RWPE1 (cell line): Measurements from ENCODE around the gene MACF1.

ENCODE experiments used
- CTCF ChIA-PET: fragments of 350-600 bp; sonication (Branson Sonifier 250); formaldehyde crosslinking; extraction: SDS; loops from one replicate; lab custom pipeline; 2021; lab: Yijun Ruan, JAX
- POLR2A ChIA-PET: fragments of 400-600 bp; formaldehyde crosslinking; extraction: SDS; loops from one replicate; lab custom pipeline; 2020; ENCODE audit warnings: antibody characterized with exemption; ENCODE audit not compliant: low non-redundant PET; lab: Yijun Ruan, JAX
- DNase-seq: peaks from one replicate; pipeline ENCODE4 v3.0.0; 2012; ENCODE audit warnings: low spot score
- H3K27ac ChIP-seq: fragments of 450-650 bp; 2 replicates; pipeline ENCODE4 v1.5.1; 2017
- TF ChIP-seq, protein P1 (sequence below): fragments of 450-650 bp; conservative IDR thresholded peaks from 2 replicates; pipeline ENCODE4 v1.5.1; 2017; ENCODE audit warnings: low read depth, mild to moderate bottlenecking

Gene MACF1

GRCh38 chr1:39163469-39163868 lies 41.0 kb upstream of the MACF1 start:
- TF ChIP-seq, protein P1, sequence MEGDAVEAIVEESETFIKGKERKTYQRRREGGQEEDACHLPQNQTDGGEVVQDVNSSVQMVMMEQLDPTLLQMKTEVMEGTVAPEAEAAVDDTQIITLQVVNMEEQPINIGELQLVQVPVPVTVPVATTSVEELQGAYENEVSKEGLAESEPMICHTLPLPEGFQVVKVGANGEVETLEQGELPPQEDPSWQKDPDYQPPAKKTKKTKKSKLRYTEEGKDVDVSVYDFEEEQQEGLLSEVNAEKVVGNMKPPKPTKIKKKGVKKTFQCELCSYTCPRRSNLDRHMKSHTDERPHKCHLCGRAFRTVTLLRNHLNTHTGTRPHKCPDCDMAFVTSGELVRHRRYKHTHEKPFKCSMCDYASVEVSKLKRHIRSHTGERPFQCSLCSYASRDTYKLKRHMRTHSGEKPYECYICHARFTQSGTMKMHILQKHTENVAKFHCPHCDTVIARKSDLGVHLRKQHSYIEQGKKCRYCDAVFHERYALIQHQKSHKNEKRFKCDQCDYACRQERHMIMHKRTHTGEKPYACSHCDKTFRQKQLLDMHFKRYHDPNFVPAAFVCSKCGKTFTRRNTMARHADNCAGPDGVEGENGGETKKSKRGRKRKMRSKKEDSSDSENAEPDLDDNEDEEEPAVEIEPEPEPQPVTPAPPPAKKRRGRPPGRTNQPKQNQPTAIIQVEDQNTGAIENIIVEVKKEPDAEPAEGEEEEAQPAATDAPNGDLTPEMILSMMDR, result no peak
- CTCF ChIA-PET, result interaction anchor here (1.2 kb wide), 1 partner anchor 29 kb away, joined by 6 read pairs; no protein-coding TSS in a partner anchor
- POLR2A ChIA-PET, result no interaction called here
- DNase-seq, result no peak
- no peak overlapping the region for H3K27ac ChIP-seq

GRCh38 chr1:39164256-39164655 lies 40.2 kb upstream of the MACF1 start:
- TF ChIP-seq, protein P1, result no peak
- POLR2A ChIA-PET, result no interaction called here
- CTCF ChIA-PET, result interaction anchor here (0.5 to 1.2 kb wide), 3 partner anchors 28 to 512 kb away, joined by 3 to 6 read pairs (median 5); no protein-coding TSS in a partner anchor
- no peak for DNase-seq
- no peak overlapping the region for H3K27ac ChIP-seq

DNA sequence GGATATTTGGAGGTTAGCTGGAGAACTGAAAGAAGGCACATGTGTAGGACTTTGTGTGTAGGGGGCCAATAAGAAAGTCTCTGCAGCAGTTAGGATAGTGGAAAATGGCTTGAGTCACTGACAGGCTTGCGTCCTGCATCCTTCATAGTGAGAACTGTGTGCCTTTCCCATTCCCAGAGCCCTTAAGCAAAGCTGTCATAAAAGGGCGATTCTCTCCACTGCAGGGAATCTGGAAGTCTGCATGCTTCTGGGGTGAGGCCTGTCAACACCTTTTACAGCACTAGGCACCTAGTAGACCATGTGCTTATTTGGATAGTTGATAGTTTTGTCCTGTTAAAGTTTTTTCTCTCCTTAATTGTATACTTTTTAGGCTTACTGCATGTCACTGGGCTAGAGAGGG lies 39.4 kb upstream of the MACF1 start:
- CTCF ChIA-PET, result no interaction called here
- H3K27ac ChIP-seq, result no peak overlapping the region
- TF ChIP-seq, protein P1, result no peak
- POLR2A ChIA-PET, result no interaction called here
- DNase-seq, result no peak

GRCh38 chr1:39165488-39165887 lies 39.0 kb upstream of the MACF1 start:
- DNase-seq, result no peak
- CTCF ChIA-PET, result no interaction called here
- no peak overlapping the region for H3K27ac ChIP-seq
- TF ChIP-seq, protein P1, result no peak
- POLR2A ChIA-PET, result no interaction called here

DNA sequence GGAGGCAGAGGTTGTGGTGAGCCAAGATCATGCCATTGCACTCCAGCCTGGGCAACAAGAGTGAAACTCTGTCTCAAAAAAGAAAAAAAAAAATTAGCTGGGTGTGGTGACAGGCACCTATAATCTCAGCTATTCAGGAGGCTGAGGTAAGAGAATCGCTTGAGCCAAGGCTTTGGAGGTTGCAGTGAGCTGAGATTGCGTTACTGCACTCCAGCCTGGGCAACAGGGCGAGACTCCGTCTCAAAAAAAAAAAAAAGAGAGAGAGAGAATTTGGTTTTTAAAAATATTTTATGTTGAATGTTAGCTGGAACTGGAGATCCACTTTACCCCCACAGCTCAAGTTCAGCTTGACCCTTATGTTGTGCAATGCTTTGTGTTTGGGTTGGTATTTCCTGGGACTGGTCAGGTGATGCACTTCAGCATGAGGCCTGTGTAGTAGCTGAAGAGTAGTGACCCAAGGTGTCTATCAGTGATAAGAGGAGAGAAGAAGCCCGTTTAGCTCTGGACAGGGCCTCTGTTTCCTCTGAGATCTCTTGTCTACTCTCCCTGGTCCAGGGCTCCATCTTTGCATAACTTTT lies 36.8 kb upstream of the MACF1 start:
- ChIA-PET CTCF (no interaction called here), POLR2A (interaction anchor here (0.6 to 1.0 kb wide), 3 partner anchors 9 to 95 kb away, joined by 3 to 4 read pairs (median 4); no protein-coding TSS in a partner anchor)
- TF ChIP-seq, protein P1, result no peak
- no peak for DNase-seq
- H3K27ac ChIP-seq, result peak overlapping the region; percentile 73

- no peak for DNase-seq
- ChIA-PET CTCF (no interaction called here), POLR2A (no interaction called here)
- H3K27ac ChIP-seq, result no peak overlapping the region
- TF ChIP-seq, protein P1, result no peak
Observed at GRCh38 chr1:39168301-39169080, 36.0 kb upstream of the MACF1 start.
